ENCODE results near the gene GRB2.

GRCh38 chr17:75393523-75394331 is 11.8 kb downstream of the GRB2 start:
- TF ChIP-seq CTCF (IDR thresholded peaks at IDR 0.05), result peak; percentile 12
- TF ChIP-seq EZH2 (IDR thresholded peaks at IDR 0.05; ENCODE audit: borderline replicate concordance, insufficient read depth, low read depth, low read length, poor library complexity, severe bottlenecking), result no peak

Data from B cell (primary cell).